ENCODE measurements around the gene SLC27A4.

- TF ChIP-seq EZH2 (IDR thresholded peaks at IDR 0.05; ENCODE audit: borderline replicate concordance, control insufficient read depth, low read depth, low read length) (no peak), TBL1XR1 (IDR thresholded peaks at IDR 0.05; ENCODE audit: low read depth, low read length) (no peak), PKNOX1 (IDR thresholded peaks at IDR 0.05) (no peak), FOXM1 (IDR thresholded peaks at IDR 0.05; ENCODE audit: low read depth, low read length) (no peak), TAF1 (IDR thresholded peaks at IDR 0.05; ENCODE audit: borderline replicate concordance, low read depth, low read length) (no peak), ZNF24 (IDR thresholded peaks at IDR 0.05) (no peak), SUPT20H (IDR thresholded peaks at IDR 0.05; ENCODE audit: borderline replicate concordance, control insufficient read depth, low read depth, low read length) (no peak), MEF2A (IDR thresholded peaks at IDR 0.05; ENCODE audit: insufficient read depth, low read depth, low read length) (no peak), EP300 (IDR thresholded peaks at IDR 0.05; ENCODE audit: borderline replicate concordance in 1 of 2, control insufficient read depth in 1 of 2, low read depth in 2 of 2, low read length in 2 of 2) (no peak), BHLHE40 (IDR thresholded peaks at IDR 0.05; ENCODE audit: borderline replicate concordance in 1 of 2, low read depth in 2 of 2, low read length in 1 of 2) (no peak), SREBF1 (IDR thresholded peaks at IDR 0.05; ENCODE audit: low read length) (no peak), HDGF (IDR thresholded peaks at IDR 0.05) (no peak)
- TF ChIP-seq, protein P1, sequence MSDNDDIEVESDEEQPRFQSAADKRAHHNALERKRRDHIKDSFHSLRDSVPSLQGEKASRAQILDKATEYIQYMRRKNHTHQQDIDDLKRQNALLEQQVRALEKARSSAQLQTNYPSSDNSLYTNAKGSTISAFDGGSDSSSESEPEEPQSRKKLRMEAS (IDR thresholded peaks at IDR 0.05; ENCODE audit: low read depth, low read length), result no peak
Measured at GRCh38 chr9:128369024-128369706, 28.8 kb downstream of the SLC27A4 start.

Measured in GM12878 (cell line).